NCI-H774 (cell line): ENCODE results near the gene SWT1.

Experiments used
- DNase-seq: peaks from one replicate; lab custom pipeline; 2025; lab: John Stamatoyannopoulos, UW

Gene SWT1, protein sequence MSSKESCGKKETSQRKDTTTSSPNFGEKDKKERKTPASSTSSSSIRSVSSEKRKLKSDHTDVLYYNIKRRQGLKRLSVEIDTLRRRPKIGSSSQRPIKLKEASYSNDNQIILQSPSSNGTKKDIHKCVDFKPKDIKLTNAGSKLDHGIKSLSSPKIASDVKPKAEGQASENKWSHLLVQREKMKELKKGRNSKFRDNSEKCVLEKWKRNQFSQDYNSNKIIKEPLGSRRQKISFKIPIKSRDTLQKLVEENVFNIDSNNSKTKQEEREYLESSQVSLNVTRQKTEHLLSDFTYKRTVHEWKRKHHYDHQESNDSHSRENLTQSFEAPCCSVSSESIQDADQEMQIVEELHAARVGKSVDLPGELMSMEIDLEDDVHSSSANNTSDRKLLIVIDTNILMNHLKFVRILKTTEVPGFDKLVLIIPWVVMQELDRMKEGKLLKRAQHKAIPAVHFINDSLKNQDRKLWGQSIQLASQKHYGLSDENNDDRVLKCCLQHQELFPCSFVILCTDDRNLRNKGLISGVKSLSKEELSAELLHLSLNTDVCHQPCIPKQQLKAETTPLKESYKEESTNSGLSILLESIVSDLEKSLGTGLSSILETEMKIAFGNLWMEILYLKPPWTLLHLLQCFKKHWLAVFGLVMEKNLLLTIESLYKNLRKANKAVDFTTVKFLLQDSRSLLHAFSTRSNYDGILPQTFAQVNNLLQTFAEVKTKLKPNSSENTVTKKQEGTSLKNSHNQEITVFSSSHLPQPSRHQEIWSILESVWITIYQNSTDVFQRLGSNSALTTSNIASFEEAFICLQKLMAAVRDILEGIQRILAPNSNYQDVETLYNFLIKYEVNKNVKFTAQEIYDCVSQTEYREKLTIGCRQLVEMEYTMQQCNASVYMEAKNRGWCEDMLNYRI

GRCh38 chr1:185156854-185157598 lies at the start of gene SWT1, which contains the start of gene TRMT1L:
SWT1 (plus strand) TSS chr1:185157167; CDS start chr1:185160842, 3,675 bp downstream.
TRMT1L (minus strand) TSS chr1:185156953; CDS start chr1:185156712, 241 bp downstream.
- peak; percentile 99 for DNase-seq

DNA sequence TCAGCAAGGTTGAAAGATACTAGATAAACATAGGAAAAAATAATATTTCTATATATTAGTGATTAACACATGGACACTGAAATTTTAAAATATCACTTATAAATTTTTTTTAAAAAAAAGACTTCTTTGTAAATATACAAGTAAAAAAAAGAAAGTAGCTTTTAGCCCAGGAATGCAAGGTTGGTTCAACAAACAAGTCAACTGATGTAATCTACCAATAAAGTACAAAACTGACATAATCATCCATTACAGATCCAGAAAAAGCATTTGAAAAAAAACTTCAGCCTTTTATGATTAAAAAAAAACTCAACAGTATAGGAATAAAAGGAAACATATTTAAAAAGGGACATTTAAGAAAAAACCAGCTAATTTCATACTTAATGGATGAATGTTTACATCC lies 48.6 kb upstream of the SWT1 start:
- no peak for DNase-seq

DNA sequence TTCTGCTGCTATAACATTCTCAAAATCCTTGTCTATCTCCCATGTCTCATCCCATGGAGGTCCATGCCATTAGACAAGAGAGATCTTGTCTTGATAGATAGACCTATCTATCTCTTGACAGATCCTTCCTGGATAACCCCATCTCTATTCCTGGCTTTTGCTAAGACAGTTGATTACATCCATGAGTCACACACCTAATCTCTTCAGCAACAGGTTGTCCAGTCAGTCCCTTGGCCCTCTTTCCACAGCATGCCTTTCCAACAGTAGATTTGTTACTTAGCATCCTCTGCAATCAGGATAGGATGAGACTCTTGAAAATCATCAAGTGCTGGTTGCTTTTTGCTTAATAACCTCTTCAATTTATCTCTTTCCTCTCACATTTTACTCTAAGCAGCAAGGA lies 46.8 kb upstream of the SWT1 start:
- DNase-seq = no peak

- DNase-seq = no peak
Measured at GRCh38 chr1:185111873-185112272, 45.1 kb upstream of the SWT1 start.

GRCh38 chr1:185112356-185112755 lies 44.6 kb upstream of the SWT1 start:
- no peak for DNase-seq

- no peak for DNase-seq
Measured at GRCh38 chr1:185129708-185130107, 27.3 kb upstream of the SWT1 start.

DNA sequence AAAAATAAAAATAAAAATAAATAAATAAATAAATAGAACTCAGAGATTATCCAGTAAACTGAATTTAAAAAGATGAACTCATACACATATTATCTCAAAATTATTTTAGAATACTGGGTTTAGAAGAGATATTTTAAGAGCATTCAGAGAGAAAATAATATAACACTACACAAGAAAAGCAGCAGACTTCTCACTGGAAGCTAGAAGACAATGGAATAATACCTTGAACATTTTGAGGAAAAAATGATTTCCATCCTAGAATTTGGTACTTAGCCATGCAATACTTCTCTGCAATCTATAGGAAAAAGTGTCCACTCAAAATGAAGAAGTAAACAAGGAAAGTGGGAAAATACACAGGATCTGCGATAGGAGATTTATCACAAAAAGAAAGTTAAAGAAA lies 24.4 kb upstream of the SWT1 start:
- DNase-seq = no peak

GRCh38 chr1:185137896-185138545 lies 18.9 kb upstream of the SWT1 start:
- DNase-seq = no peak

GRCh38 chr1:185139246-185139645 lies 17.7 kb upstream of the SWT1 start:
- DNase-seq = no peak

DNA sequence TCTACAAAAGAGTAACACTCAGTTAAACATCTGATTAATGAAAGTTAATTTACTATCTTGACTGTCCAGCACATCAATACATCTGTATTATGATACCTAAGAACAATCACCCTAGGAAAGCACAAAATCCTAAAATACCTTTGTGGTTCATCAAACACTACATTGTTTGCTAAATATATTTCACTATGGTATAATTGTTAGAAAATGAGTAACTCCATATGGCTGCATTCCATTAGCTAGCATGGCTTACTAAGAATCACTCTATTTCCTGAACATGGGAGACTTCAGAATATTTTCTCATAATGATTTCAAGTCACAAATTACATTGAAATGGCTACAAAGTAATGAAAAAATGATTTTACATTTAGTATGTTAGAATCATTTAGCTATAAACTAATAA lies 12.7 kb upstream of the SWT1 start:
- DNase-seq = no peak

DNA sequence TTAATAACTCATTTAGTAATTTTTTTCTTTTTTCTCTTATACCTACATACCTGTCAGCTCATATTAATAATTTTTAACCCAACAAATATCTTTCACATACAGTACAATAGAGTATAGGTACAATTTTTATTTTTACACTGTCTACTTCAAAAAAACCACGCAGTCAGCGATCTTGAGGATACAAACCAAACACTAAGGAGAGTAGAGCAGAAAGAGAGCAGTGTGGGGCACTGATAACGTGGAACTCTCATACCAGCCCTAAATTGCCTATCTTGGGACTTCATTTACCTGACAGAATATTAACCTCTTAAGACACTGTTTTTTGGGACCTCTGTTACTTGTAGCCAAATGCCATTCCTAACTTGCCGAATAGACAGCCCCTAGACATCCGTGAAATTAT lies 5.8 kb upstream of the SWT1 start:
- no peak for DNase-seq

DNA sequence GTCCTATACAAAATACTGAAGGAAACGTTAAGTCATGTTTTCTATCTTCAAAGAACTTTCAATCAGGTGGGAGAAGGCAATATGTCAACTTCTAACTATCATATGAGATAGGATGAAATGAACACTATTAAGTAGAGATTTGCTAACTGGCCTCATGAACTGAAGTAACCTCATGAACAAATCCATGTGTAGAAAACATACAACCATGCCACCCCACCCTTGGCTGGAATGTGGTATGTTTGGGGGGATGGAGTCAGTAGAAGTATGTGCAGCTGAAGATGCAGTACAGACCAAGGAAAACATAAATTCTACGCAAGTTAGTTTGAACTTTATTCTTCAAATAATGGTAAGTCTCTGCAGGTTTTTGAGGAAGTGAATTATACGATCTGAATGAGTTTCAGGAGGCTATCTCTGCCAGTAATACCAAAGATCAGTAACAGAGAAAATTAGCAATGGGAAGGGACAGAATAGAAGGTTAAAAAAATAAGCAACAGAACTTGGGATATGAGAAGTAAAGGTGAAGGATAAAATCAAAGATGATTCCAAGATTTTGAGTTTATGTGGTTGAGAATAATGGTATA lies 4.7 kb upstream of the SWT1 start:
- DNase-seq = no peak

DNA sequence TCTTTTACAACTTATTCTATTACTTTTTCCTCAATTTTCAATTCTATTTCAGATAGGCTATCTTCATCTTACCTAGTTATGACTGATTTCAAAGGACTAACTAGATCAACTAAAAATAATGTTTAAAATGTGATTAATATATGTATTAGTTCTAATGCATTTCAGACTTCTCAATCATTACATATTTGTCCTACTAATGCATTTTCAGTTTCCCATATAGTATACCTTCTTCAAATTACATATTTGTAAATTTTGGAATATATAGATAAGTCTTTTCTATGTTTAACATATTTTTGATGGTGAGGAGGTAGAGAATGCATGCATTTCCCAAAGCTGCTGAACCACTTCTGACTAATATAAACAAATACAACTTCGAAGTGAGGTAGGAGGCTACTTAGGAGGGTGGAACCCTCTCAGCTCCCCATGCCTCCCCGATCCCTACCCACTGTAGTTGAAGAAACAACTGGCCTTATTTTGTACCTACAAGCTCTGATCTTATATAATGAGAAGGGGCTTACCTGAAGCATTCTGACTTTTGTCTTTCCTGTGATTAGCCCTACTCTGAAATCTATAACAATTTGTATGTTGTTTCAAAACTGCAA lies 2.0 kb upstream of the SWT1 start:
- no peak for DNase-seq

- no peak for DNase-seq
Measured at GRCh38 chr1:185155600-185156287, 1.2 kb upstream of the SWT1 start.

DNA sequence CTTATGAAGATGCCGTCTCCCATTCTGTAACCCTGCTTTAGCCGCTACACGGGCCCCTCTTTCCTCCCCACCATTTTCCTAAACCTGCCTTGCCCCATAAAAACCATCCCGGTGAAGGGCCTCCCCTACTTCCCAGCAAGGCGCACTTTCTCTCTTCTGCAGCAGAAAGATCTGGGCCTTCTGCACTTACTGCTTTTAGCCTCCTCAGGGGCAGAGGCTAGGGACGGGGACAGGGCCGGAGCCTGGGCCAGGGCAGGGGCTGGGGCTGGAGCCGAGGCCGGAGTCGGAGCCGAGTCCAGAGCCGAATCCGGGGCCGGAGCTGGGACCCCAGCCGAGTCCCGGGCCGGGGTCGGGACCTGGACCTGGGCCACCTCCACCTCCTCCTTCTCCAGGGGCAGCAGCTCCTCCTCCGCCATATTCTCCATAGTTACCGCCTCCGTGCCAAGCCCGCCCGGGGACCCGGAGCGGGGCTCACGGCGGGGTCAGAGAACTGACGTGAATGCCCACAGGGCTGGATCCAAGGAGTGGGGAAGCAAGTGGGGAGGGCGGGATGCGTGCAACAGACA lies 596 bp upstream of the SWT1 start:
- DNase-seq = peak; percentile 41

- DNase-seq = no peak
Measured at GRCh38 chr1:185157599-185158412, 839 bp downstream of the SWT1 start.

DNA sequence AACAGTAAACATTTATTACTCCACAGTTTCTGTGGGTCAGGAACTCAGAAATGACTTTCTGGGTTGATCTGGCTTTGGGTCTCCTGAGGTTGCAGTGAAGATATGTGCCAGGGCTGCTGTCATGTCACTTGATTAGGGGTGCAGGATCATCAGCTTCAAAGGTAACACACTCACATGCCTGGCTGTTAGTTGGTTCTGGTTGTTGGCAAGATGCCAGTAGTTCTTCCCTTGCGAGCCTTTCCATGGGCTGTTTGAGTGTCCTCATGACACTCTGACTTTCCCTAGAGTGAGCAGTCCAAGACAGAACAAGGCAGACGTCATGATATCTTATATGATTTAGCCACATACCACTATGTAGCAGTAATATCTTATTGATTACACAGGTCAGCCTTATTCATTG lies 1.8 kb downstream of the SWT1 start:
- DNase-seq = no peak

DNA sequence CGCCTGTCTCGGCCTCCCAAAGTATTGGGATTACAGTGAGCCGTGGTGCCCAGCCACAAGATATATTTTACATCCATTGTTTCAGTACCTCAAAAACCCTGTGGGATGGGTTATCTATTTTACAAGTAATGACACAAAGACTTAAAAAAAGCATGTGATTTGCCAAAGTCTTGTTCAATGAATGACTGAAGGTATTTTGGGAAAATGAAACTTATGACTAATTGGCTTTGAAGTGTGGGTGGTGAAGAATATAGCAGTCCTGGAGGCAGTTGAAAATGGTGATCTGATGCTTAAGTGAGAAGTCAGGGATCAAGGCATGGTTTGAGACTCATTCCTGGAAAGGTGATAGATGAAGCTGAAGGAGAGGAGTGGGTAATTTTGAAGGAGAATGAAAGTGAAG lies 3.0 kb downstream of the SWT1 start:
- DNase-seq = no peak

GRCh38 chr1:185162491-185162890 lies 5.5 kb downstream of the SWT1 start:
- DNase-seq = no peak
